GM19372 (cell line): ENCODE results near the gene KDM8.
A peak's percentile ranks its signal among the peaks of the same experiment; 100 is the strongest.

Experiments used
- ATAC-seq: cut with Tn5 transposase; IDR thresholded peaks from one replicate; pipeline ENCODE4 v1.9.1; 2021; ENCODE audit warnings: mild to moderate bottlenecking, low read depth, moderate library complexity; ENCODE audit not compliant: unreplicated experiment

The KDM8 gene

GRCh38 chr16:27203507-27204311, at the start of gene KDM8:
Gene KDM8 (plus strand): TSS chr16:27203526. CDS start chr16:27210124, 6,598 bp downstream.
- ATAC-seq = peak; percentile 90

GRCh38 chr16:27154705-27155521, 48.4 kb upstream of the KDM8 start:
- no peak for ATAC-seq

- ATAC-seq = no peak
Observed at GRCh38 chr16:27156579-27156978, 46.7 kb upstream of the KDM8 start.

GRCh38 chr16:27161398-27161797, 41.9 kb upstream of the KDM8 start:
- no peak for ATAC-seq

GRCh38 chr16:27164352-27164751, 39.0 kb upstream of the KDM8 start:
- ATAC-seq = no peak

- no peak for ATAC-seq
Observed at GRCh38 chr16:27165576-27165975, 37.8 kb upstream of the KDM8 start.

- no peak for ATAC-seq
Observed at GRCh38 chr16:27168790-27169189, 34.5 kb upstream of the KDM8 start.

GRCh38 chr16:27169511-27170071, 33.7 kb upstream of the KDM8 start:
- ATAC-seq = no peak

- ATAC-seq = no peak
Observed at GRCh38 chr16:27171584-27171983, 31.7 kb upstream of the KDM8 start.

GRCh38 chr16:27174007-27174406, 29.3 kb upstream of the KDM8 start:
- no peak for ATAC-seq

- ATAC-seq = no peak
Observed at GRCh38 chr16:27174798-27175197, 28.5 kb upstream of the KDM8 start.

GRCh38 chr16:27175888-27176287, 27.4 kb upstream of the KDM8 start:
- ATAC-seq = no peak

GRCh38 chr16:27177031-27177774, 26.1 kb upstream of the KDM8 start:
- no peak for ATAC-seq

- ATAC-seq = peak; percentile 90
Observed at GRCh38 chr16:27179500-27180072, 23.7 kb upstream of the KDM8 start.

GRCh38 chr16:27181019-27181790, 22.1 kb upstream of the KDM8 start:
- ATAC-seq = no peak

GRCh38 chr16:27182906-27183405, 20.4 kb upstream of the KDM8 start:
- ATAC-seq = no peak

- ATAC-seq = no peak
Observed at GRCh38 chr16:27185776-27186130, 17.6 kb upstream of the KDM8 start.

- ATAC-seq = no peak
Observed at GRCh38 chr16:27188633-27189032, 14.7 kb upstream of the KDM8 start.

GRCh38 chr16:27189335-27189972, 13.9 kb upstream of the KDM8 start:
- ATAC-seq = no peak
